ENCODE results near the gene IFI44. TPM values are rescaled to one million over a fixed set of nuclear protein-coding genes. Genes with fewer than 3 reads are reported as not detected.

The IFI44 gene
- total RNA-seq, 2 donors from 2014 or later, result 72.5 to 89.4 TPM

- DNase-seq (no peak), ATAC-seq (no peak)
- Mint-ChIP-seq H3K27ac (no peak overlapping the region), H3K4me1 (no peaks in the 10 kb centered on the region), H3K4me3 (no peak overlapping the region), H3K36me3 (ENCODE audit: low read depth) (no peaks in the 10 kb centered on the region), H3K27me3 (peaks cover 40% of the 10 kb centered on the region)
- H3K9me3 ChIP-seq (ENCODE audit: control insufficient read depth, low read length, poor library complexity, severe bottlenecking), result no peaks in the 10 kb centered on the region
These were observed 39.1 kb downstream of the IFI44 start for GRCh38 chr1:78688697-78689096.

- no peak overlapping the region for H3K27ac Mint-ChIP-seq
- H3K4me1 Mint-ChIP-seq, result no peaks in the 10 kb centered on the region
- no peak for ATAC-seq
- peaks cover 25% of the 10 kb centered on the region for H3K27me3 Mint-ChIP-seq
- no peak for DNase-seq
- no peak overlapping the region for H3K4me3 Mint-ChIP-seq
- no peaks in the 10 kb centered on the region for H3K9me3 ChIP-seq (ENCODE audit: control insufficient read depth, low read length, poor library complexity, severe bottlenecking)
- H3K36me3 Mint-ChIP-seq (ENCODE audit: low read depth), result no peaks in the 10 kb centered on the region
These were observed 40.9 kb downstream of the IFI44 start for GRCh38 chr1:78690516-78690915.

- Mint-ChIP-seq H3K27me3 (peaks cover 25% of the 10 kb centered on the region), H3K4me1 (no peaks in the 10 kb centered on the region), H3K36me3 (ENCODE audit: low read depth) (no peaks in the 10 kb centered on the region), H3K4me3 (no peak overlapping the region), H3K27ac (no peak overlapping the region)
- ATAC-seq (no peak), DNase-seq (no peak)
- H3K9me3 ChIP-seq (ENCODE audit: control insufficient read depth, low read length, poor library complexity, severe bottlenecking), result no peaks in the 10 kb centered on the region
These were observed 42.5 kb downstream of the IFI44 start for GRCh38 chr1:78691995-78692747.

GRCh38 chr1:78699813-78700212 is 50.2 kb downstream of the IFI44 start:
- no peak for ATAC-seq
- no peaks in the 10 kb centered on the region for H3K9me3 ChIP-seq (ENCODE audit: control insufficient read depth, low read length, poor library complexity, severe bottlenecking)
- no peaks in the 10 kb centered on the region for H3K4me1 Mint-ChIP-seq
- DNase-seq, result no peak
- peaks cover 2% of the 10 kb centered on the region for H3K36me3 Mint-ChIP-seq (ENCODE audit: low read depth)
- H3K4me3 Mint-ChIP-seq, result no peak overlapping the region
- peaks cover 5% of the 10 kb centered on the region for H3K27me3 Mint-ChIP-seq
- no peak overlapping the region for H3K27ac Mint-ChIP-seq

- ATAC-seq (no peak), DNase-seq (no peak)
- peaks cover 2% of the 10 kb centered on the region for H3K36me3 Mint-ChIP-seq (ENCODE audit: low read depth)
- peaks cover 5% of the 10 kb centered on the region for H3K27me3 Mint-ChIP-seq
- no peak overlapping the region for H3K4me3 Mint-ChIP-seq
- H3K9me3 ChIP-seq (ENCODE audit: control insufficient read depth, low read length, poor library complexity, severe bottlenecking), result no peaks in the 10 kb centered on the region
- no peak overlapping the region for H3K27ac Mint-ChIP-seq
- H3K4me1 Mint-ChIP-seq, result no peaks in the 10 kb centered on the region
These were observed 52.8 kb downstream of the IFI44 start for GRCh38 chr1:78702426-78702825.

- H3K27me3 Mint-ChIP-seq, result peaks cover 5% of the 10 kb centered on the region
- H3K4me1 Mint-ChIP-seq, result no peaks in the 10 kb centered on the region
- no peak for DNase-seq
- H3K9me3 ChIP-seq (ENCODE audit: control insufficient read depth, low read length, poor library complexity, severe bottlenecking), result no peaks in the 10 kb centered on the region
- H3K36me3 Mint-ChIP-seq (ENCODE audit: low read depth), result peaks cover 2% of the 10 kb centered on the region
- no peak overlapping the region for H3K4me3 Mint-ChIP-seq
- no peak overlapping the region for H3K27ac Mint-ChIP-seq
- ATAC-seq, result no peak
These were observed 54.2 kb downstream of the IFI44 start for GRCh38 chr1:78703806-78704205.

- no peak overlapping the region for H3K4me3 Mint-ChIP-seq
- H3K4me1 Mint-ChIP-seq, result no peaks in the 10 kb centered on the region
- ATAC-seq (no peak), DNase-seq (no peak)
- H3K27me3 Mint-ChIP-seq, result peaks cover 11% of the 10 kb centered on the region
- H3K9me3 ChIP-seq (ENCODE audit: control insufficient read depth, low read length, poor library complexity, severe bottlenecking), result no peaks in the 10 kb centered on the region
- H3K27ac Mint-ChIP-seq, result no peak overlapping the region
- no peaks in the 10 kb centered on the region for H3K36me3 Mint-ChIP-seq (ENCODE audit: low read depth)
These were observed 62.9 kb downstream of the IFI44 start for GRCh38 chr1:78712467-78713051.

- Mint-ChIP-seq H3K4me1 (no peaks in the 10 kb centered on the region), H3K36me3 (ENCODE audit: low read depth) (no peaks in the 10 kb centered on the region), H3K27ac (no peak overlapping the region), H3K4me3 (no peak overlapping the region), H3K27me3 (peaks cover 11% of the 10 kb centered on the region)
- DNase-seq (no peak), ATAC-seq (no peak)
- H3K9me3 ChIP-seq (ENCODE audit: control insufficient read depth, low read length, poor library complexity, severe bottlenecking), result no peaks in the 10 kb centered on the region
These were observed 63.7 kb downstream of the IFI44 start for GRCh38 chr1:78713297-78713696.

Other genes with a start within 250 kb of the IFI44 start
- not detected for gene PTGFR, start 158.9 kb upstream of the IFI44 start, total RNA-seq
- 10 to 100 TPM; 21.0 to 25.2 TPM for gene IFI44L, start 29.4 kb upstream of the IFI44 start, total RNA-seq

Measured in T-helper 17 cell (primary cell).